H9 (cell line): ENCODE measurements around the gene CRISPLD2. TPM values are rescaled to one million over a fixed set of nuclear protein-coding genes. Genes with fewer than 3 reads are reported as not detected.

Source experiments
- DNase-seq: peaks from one replicate; pipeline ENCODE4 v3.0.0-alpha.2; 2017
- H2AFZ ChIP-seq: one replicate; pipeline ENCODE4 v1.6.1; 2013; ENCODE audit warnings: mild to moderate bottlenecking, low read length, control low read depth, moderate library complexity
- H2AK5ac ChIP-seq: 2 replicates; pipeline ENCODE4 v1.6.1; 2013; ENCODE audit warnings: low read length, control low read depth, mixed read lengths; ENCODE audit not compliant: insufficient read length
- H2BK120ac ChIP-seq: one replicate; pipeline ENCODE4 v1.6.1; 2013; ENCODE audit warnings: low read depth, mild to moderate bottlenecking, low read length, control low read depth, inconsistent platforms; ENCODE audit not compliant: poor library complexity, severe bottlenecking
- H2BK12ac ChIP-seq: 2 replicates; pipeline ENCODE4 v1.6.1; 2013; ENCODE audit warnings: low read length, control low read depth, mixed read lengths, low read depth; ENCODE audit not compliant: insufficient read length
- H2BK15ac ChIP-seq: 2 replicates; pipeline ENCODE4 v1.6.1; 2013; ENCODE audit warnings: low read depth, low read length, control low read depth
- H2BK20ac ChIP-seq: one replicate; pipeline ENCODE4 v1.6.1; 2013; ENCODE audit warnings: low read depth, mild to moderate bottlenecking, low read length, control low read depth, inconsistent platforms; ENCODE audit not compliant: poor library complexity, severe bottlenecking
- H2BK5ac ChIP-seq: 2 replicates; pipeline ENCODE4 v1.6.1; 2013; ENCODE audit warnings: low read length, control low read depth, mixed read lengths; ENCODE audit not compliant: insufficient read length
- H3K14ac ChIP-seq: 2 replicates; pipeline ENCODE4 v1.6.1; 2013; ENCODE audit warnings: low read length, control low read depth; ENCODE audit not compliant: insufficient read depth
- H3K18ac ChIP-seq: 2 replicates; pipeline ENCODE4 v1.6.1; 2013; ENCODE audit warnings: low read depth, mild to moderate bottlenecking, mixed read lengths, low read length, control low read depth; ENCODE audit not compliant: insufficient read length
- H3K23ac ChIP-seq: 2 replicates; pipeline ENCODE4 v1.6.1; 2013; ENCODE audit warnings: low read length, control low read depth, mixed read lengths, low read depth; ENCODE audit not compliant: insufficient read length
- H3K23me2 ChIP-seq: 2 replicates; pipeline ENCODE4 v1.6.1; 2013; ENCODE audit warnings: low read depth, mild to moderate bottlenecking, mixed read lengths, low read length, control low read depth; ENCODE audit not compliant: insufficient read length, poor library complexity, severe bottlenecking
- H3K27ac ChIP-seq: 2 replicates; pipeline ENCODE4 v1.5.1; 2013; ENCODE audit warnings: low read length, control low read depth, mixed read lengths, low read depth; ENCODE audit not compliant: insufficient read length
- H3K27me3 ChIP-seq: 2 replicates; pipeline ENCODE4 v1.6.1; 2013; ENCODE audit warnings: low read length, control low read depth, inconsistent platforms; ENCODE audit not compliant: insufficient read depth
- H3K4ac ChIP-seq: 2 replicates; pipeline ENCODE4 v1.6.1; 2013; ENCODE audit warnings: low read depth, mild to moderate bottlenecking, control low read depth, inconsistent platforms, low read length, moderate library complexity
- H3K4me1 ChIP-seq: 2 replicates; pipeline ENCODE4 v1.6.1; 2013; ENCODE audit warnings: low read length, control low read depth, inconsistent platforms; ENCODE audit not compliant: insufficient read depth
- H3K4me2 ChIP-seq: 2 replicates; pipeline ENCODE4 v1.6.1; 2013; ENCODE audit warnings: low read length, control low read depth, mixed read lengths; ENCODE audit not compliant: insufficient read length, insufficient read depth
- H3K56ac ChIP-seq: 2 replicates; pipeline ENCODE4 v1.6.1; 2013; ENCODE audit warnings: low read depth, mild to moderate bottlenecking, mixed read lengths, low read length, control low read depth; ENCODE audit not compliant: insufficient read length
- H3K79me1 ChIP-seq: 2 replicates; pipeline ENCODE4 v1.6.1; 2013; ENCODE audit warnings: low read depth, mild to moderate bottlenecking, moderate library complexity, low read length, control low read depth, inconsistent platforms; ENCODE audit not compliant: insufficient read depth, poor library complexity, severe bottlenecking
- H3K79me2 ChIP-seq: 2 replicates; pipeline ENCODE4 v1.6.1; 2013; ENCODE audit warnings: low read length, control low read depth, inconsistent platforms; ENCODE audit not compliant: insufficient read depth
- H3K9ac ChIP-seq: 2 replicates; pipeline ENCODE4 v1.6.1; 2013; ENCODE audit warnings: low read length, control low read depth, mixed read lengths; ENCODE audit not compliant: insufficient read length; ENCODE audit errors: extremely low read depth
- H3K9me3 ChIP-seq: one replicate; pipeline ENCODE4 v1.6.1; 2013; ENCODE audit warnings: low read depth, low read length, inconsistent platforms; ENCODE audit not compliant: control insufficient read depth
- H3T11ph ChIP-seq: one replicate; pipeline ENCODE4 v1.6.1; 2013; ENCODE audit warnings: mild to moderate bottlenecking, low read length, control low read depth, inconsistent platforms
- H4K20me1 ChIP-seq: one replicate; pipeline ENCODE4 v1.6.1; 2013; ENCODE audit not compliant: control insufficient read depth, insufficient read length, insufficient read depth
- H4K5ac ChIP-seq: 2 replicates; pipeline ENCODE4 v1.6.1; 2013; ENCODE audit warnings: low read depth, mild to moderate bottlenecking, mixed read lengths, low read length, control low read depth; ENCODE audit not compliant: insufficient read length
- H4K8ac ChIP-seq: replicated peaks from 2 replicates; pipeline ENCODE4 v1.6.1; 2013; ENCODE audit warnings: low read length, control low read depth, mixed read lengths, low read depth; ENCODE audit not compliant: insufficient read length
- H4K91ac ChIP-seq: 2 replicates; pipeline ENCODE4 v1.6.1; 2013; ENCODE audit warnings: low read depth, mild to moderate bottlenecking, moderate library complexity, mixed read lengths, low read length, control low read depth; ENCODE audit not compliant: insufficient read length
- H3K27ac Mint-ChIP-seq, 3 experiments: 2 replicates in 2 of 3; 3 replicates in 1 of 3; pipeline ENCODE4 v1.8.0; 2020 to 2021; ENCODE audit warnings: mixed read lengths in 3 of 3, mild to moderate bottlenecking in 1 of 3, moderate library complexity in 1 of 3
- H3K27me3 Mint-ChIP-seq: 2 replicates; pipeline ENCODE4 v1.8.0; 2021; ENCODE audit warnings: low read depth, mild to moderate bottlenecking, moderate library complexity, mixed read lengths
- H3K36me3 Mint-ChIP-seq, 3 experiments: 2 replicates in 2 of 3; 3 replicates in 1 of 3; pipeline ENCODE4 v1.8.0; 2020 to 2021; ENCODE audit warnings: low read depth in 3 of 3, mixed read lengths in 3 of 3; ENCODE audit not compliant: insufficient read depth in 1 of 3
- H3K4me1 Mint-ChIP-seq, 2 experiments: 2 replicates each; pipeline ENCODE4 v1.8.0; 2020; ENCODE audit warnings: mixed read lengths in 2 of 2
- H3K4me3 Mint-ChIP-seq, 2 experiments: 2 replicates in 1 of 2; 3 replicates in 1 of 2; pipeline ENCODE4 v1.8.0; 2020 to 2021; ENCODE audit warnings: mild to moderate bottlenecking in 2 of 2, mixed read lengths in 2 of 2, moderate library complexity in 1 of 2
- H3K9me3 Mint-ChIP-seq, 2 experiments: 2 replicates in 1 of 2; 3 replicates in 1 of 2; pipeline ENCODE4 v1.8.0; 2020; ENCODE audit warnings: mild to moderate bottlenecking in 2 of 2, mixed read lengths in 2 of 2, moderate library complexity in 1 of 2
- WGBS: extraction: QIAGEN DNeasy Blood & Tissue Kit; methylation state at CpG from one replicate; pipeline ENCODE4 v1.1.7; 2013; ENCODE audit warnings: missing lambda C conversion rate, low lambda C conversion rate, mixed read lengths; ENCODE audit not compliant: insufficient read length; ENCODE audit errors: extremely low coverage; 5-methylcytosine and 5-hydroxymethylcytosine counted together
- total RNA-seq: library from RNA; stranded (reverse); gene quantifications from 2 replicates; pipeline ENCODE4 v1.2.1, GENCODE V29; 2021
- TF ChIP-seq, protein P1 (sequence below): fragments of 200-600 bp; sonication (generic); conservative IDR thresholded peaks from 3 replicates; pipeline ENCODE4 v1.8.0; 2021; ENCODE audit warnings: antibody characterized with exemption, mild to moderate bottlenecking

Gene CRISPLD2
- total RNA-seq, 1 experiment from 2014 or later = 2.3 TPM

DNA sequence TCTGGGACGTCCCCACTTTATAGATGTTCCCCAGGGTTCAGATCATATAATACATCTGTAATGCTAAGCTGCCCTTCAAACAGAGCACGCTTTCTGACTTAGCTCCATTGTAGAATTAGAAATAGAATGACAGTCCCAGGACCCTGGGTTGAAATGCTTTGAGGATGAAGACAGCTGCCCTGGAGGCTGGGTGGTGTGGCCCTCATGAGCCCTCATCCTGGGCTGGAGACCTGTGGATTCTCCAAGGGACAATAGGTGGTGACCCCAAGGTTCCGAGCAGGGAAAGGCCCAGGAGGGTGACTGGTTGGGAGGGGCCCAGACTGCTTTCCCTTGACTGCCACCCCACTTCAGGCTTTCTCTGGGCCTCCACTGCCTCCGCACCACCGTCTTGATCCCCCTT, 59.0 kb downstream of the CRISPLD2 start:
- H3K36me3 Mint-ChIP-seq = peaks cover 1 to 12% (median 2%) of the 10 kb centered on the region in 3 experiments; a peak in 4 of 7 replicates
- Histone ChIP-seq H2BK15ac (no peak overlapping the region), H4K20me1 (no peaks in the 10 kb centered on the region), H3K27me3 (no peaks in the 10 kb centered on the region), H4K8ac (no peak overlapping the region), H3K79me2 (no peaks in the 10 kb centered on the region), H3K9me3 (no peaks in the 10 kb centered on the region), H3K4me1 (peaks cover 5% of the 10 kb centered on the region; the same call in 1 of the 2 replicates), H2AFZ (no peak overlapping the region), H2BK5ac (no peak overlapping the region), H2AK5ac (no peak overlapping the region), H2BK12ac (no peak overlapping the region), H4K91ac (no peak overlapping the region), H3K23me2 (no peaks in the 10 kb centered on the region), H4K5ac (no peak overlapping the region), H3K56ac (no peak overlapping the region), H3K4ac (no peak overlapping the region), H3K18ac (no peak overlapping the region), H2BK20ac (no peak overlapping the region), H2BK120ac (no peak overlapping the region), H3K14ac (no peak overlapping the region), H3K23ac (no peak overlapping the region), H3K9ac (no peak overlapping the region), H3K27ac (no peak overlapping the region), H3K79me1 (no peaks in the 10 kb centered on the region), H3T11ph (no peak overlapping the region), H3K4me2 (no peak overlapping the region)
- no CpG with 5 or more reads among the region's 5 CpGs for WGBS
- TF ChIP-seq, protein P1, sequence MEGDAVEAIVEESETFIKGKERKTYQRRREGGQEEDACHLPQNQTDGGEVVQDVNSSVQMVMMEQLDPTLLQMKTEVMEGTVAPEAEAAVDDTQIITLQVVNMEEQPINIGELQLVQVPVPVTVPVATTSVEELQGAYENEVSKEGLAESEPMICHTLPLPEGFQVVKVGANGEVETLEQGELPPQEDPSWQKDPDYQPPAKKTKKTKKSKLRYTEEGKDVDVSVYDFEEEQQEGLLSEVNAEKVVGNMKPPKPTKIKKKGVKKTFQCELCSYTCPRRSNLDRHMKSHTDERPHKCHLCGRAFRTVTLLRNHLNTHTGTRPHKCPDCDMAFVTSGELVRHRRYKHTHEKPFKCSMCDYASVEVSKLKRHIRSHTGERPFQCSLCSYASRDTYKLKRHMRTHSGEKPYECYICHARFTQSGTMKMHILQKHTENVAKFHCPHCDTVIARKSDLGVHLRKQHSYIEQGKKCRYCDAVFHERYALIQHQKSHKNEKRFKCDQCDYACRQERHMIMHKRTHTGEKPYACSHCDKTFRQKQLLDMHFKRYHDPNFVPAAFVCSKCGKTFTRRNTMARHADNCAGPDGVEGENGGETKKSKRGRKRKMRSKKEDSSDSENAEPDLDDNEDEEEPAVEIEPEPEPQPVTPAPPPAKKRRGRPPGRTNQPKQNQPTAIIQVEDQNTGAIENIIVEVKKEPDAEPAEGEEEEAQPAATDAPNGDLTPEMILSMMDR = no peak
- DNase-seq = no peak
- no peak overlapping the region for H3K4me3 Mint-ChIP-seq
- H3K27me3 Mint-ChIP-seq = peaks cover 6% of the 10 kb centered on the region
- H3K27ac Mint-ChIP-seq = 0 out of 7 replicates have a peak overlapping the region, but pooled peaks of 1 of the 3 experiments have one; percentile 63
- no peaks in the 10 kb centered on the region for H3K9me3 Mint-ChIP-seq
- H3K4me1 Mint-ChIP-seq = peaks cover 20 to 24% of the 10 kb centered on the region in 2 experiments
